ENCODE data around the gene ZNF319. TPM values are rescaled to one million over a fixed set of nuclear protein-coding genes. Genes with fewer than 3 reads are reported as not detected.

The ZNF319 gene
- total RNA-seq, 1 donor from 2014 or later = 11.5 TPM

DNA sequence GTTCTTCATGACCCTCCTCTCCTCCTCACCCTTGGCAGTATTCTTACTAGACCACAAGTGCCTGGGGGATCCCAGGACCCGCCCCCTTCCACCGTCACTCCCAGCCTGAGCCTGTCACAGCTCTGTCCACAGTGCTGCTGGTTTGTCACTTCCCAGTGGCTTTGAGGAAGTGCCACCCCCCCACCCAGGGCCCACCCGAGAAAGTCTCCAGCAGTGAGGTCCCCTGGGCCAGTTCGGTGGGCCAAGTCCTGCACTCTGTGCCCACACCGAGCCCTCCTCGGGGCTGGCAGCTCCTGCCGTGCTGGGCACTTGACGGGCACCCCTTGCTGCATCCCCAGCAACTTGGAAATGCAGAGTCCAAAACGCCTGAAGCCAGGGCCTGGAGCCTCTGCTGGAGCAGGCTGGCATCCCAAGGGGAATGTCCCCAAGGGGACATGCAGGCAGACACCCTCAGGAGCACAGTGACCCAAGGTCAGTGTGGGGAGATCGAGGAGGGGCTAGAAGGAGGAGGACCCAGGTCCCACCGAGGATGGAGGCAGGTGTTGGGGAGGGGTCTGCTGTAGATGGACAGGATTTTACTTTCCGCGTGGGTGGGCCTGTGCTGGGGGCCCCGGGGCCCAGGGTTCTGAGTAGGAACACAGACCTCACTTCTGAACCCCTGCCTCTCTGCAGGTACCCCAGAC, 40.6 kb upstream of the ZNF319 start:
- no peaks in the 10 kb centered on the region for H3K27me3 ChIP-seq (ENCODE audit: insufficient read depth, low read length)
- DNase-seq (ENCODE audit: low read depth) = no peak
- H3K36me3 Mint-ChIP-seq (ENCODE audit: low read depth, unreplicated experiment) = peaks cover 9% of the 10 kb centered on the region
- no peaks in the 10 kb centered on the region for H3K79me2 ChIP-seq (ENCODE audit: insufficient read depth, low read length)
- H3K9me3 Mint-ChIP-seq (ENCODE audit: unreplicated experiment) = no peaks in the 10 kb centered on the region
- H3K27me3 Mint-ChIP-seq (ENCODE audit: low read depth, unreplicated experiment) = peaks cover 2% of the 10 kb centered on the region
- H3K4me3 Mint-ChIP-seq (ENCODE audit: unreplicated experiment) = no peak overlapping the region
- no peaks in the 10 kb centered on the region for H3K4me1 Mint-ChIP-seq (ENCODE audit: low read depth, unreplicated experiment)
- no peak overlapping the region for H3K9ac ChIP-seq (ENCODE audit: low read length)
- TF ChIP-seq EZH2 (IDR thresholded peaks at IDR 0.05; ENCODE audit: insufficient read depth, low read length) = no peak
- TF ChIP-seq, protein P1, sequence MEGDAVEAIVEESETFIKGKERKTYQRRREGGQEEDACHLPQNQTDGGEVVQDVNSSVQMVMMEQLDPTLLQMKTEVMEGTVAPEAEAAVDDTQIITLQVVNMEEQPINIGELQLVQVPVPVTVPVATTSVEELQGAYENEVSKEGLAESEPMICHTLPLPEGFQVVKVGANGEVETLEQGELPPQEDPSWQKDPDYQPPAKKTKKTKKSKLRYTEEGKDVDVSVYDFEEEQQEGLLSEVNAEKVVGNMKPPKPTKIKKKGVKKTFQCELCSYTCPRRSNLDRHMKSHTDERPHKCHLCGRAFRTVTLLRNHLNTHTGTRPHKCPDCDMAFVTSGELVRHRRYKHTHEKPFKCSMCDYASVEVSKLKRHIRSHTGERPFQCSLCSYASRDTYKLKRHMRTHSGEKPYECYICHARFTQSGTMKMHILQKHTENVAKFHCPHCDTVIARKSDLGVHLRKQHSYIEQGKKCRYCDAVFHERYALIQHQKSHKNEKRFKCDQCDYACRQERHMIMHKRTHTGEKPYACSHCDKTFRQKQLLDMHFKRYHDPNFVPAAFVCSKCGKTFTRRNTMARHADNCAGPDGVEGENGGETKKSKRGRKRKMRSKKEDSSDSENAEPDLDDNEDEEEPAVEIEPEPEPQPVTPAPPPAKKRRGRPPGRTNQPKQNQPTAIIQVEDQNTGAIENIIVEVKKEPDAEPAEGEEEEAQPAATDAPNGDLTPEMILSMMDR (IDR thresholded peaks at IDR 0.05; ENCODE audit: insufficient read depth, low read depth, low read length) = no peak
- no peaks in the 10 kb centered on the region for H4K20me1 ChIP-seq (ENCODE audit: insufficient read depth, low read length)
- no peaks in the 10 kb centered on the region for H3K36me3 ChIP-seq (ENCODE audit: insufficient read depth, low read length)
- no peak overlapping the region for H3K4me2 ChIP-seq (ENCODE audit: low read length)
- H3K4me1 ChIP-seq (ENCODE audit: insufficient read depth, low read length) = no peaks in the 10 kb centered on the region
- no peaks in the 10 kb centered on the region for H3K9me3 ChIP-seq (ENCODE audit: insufficient read depth, low read depth, low read length)
- no peak overlapping the region for H3K27ac Mint-ChIP-seq (ENCODE audit: unreplicated experiment)
- no peak for FAIRE-seq
- no peak overlapping the region for H2AFZ ChIP-seq (ENCODE audit: low read depth, low read length)
- no peak overlapping the region for H3K27ac ChIP-seq (ENCODE audit: low read depth, low read length)
- H3K4me3 ChIP-seq (ENCODE audit: insufficient read depth, low read depth, low read length) = no peak overlapping the region

GRCh38 chr16:58040496-58040846, 40.0 kb upstream of the ZNF319 start:
- Histone ChIP-seq H4K20me1 (ENCODE audit: insufficient read depth, low read length) (no peaks in the 10 kb centered on the region), H3K9me3 (ENCODE audit: insufficient read depth, low read depth, low read length) (no peaks in the 10 kb centered on the region), H3K79me2 (ENCODE audit: insufficient read depth, low read length) (no peaks in the 10 kb centered on the region), H3K36me3 (ENCODE audit: insufficient read depth, low read length) (no peaks in the 10 kb centered on the region), H3K27me3 (ENCODE audit: insufficient read depth, low read length) (no peaks in the 10 kb centered on the region), H3K4me2 (ENCODE audit: low read length) (no peak overlapping the region), H3K4me3 (ENCODE audit: insufficient read depth, low read depth, low read length) (no peak overlapping the region), H3K9ac (ENCODE audit: low read length) (no peak overlapping the region), H3K27ac (ENCODE audit: low read depth, low read length) (no peak overlapping the region), H3K4me1 (ENCODE audit: insufficient read depth, low read length) (no peaks in the 10 kb centered on the region), H2AFZ (ENCODE audit: low read depth, low read length) (no peak overlapping the region)
- no peak overlapping the region for H3K4me3 Mint-ChIP-seq (ENCODE audit: unreplicated experiment)
- no peak for TF ChIP-seq EZH2 (IDR thresholded peaks at IDR 0.05; ENCODE audit: insufficient read depth, low read length)
- TF ChIP-seq, protein P1 (IDR thresholded peaks at IDR 0.05; ENCODE audit: insufficient read depth, low read depth, low read length) = no peak
- FAIRE-seq = no peak
- no peaks in the 10 kb centered on the region for H3K4me1 Mint-ChIP-seq (ENCODE audit: low read depth, unreplicated experiment)
- peaks cover 9% of the 10 kb centered on the region for H3K36me3 Mint-ChIP-seq (ENCODE audit: low read depth, unreplicated experiment)
- peaks cover 2% of the 10 kb centered on the region for H3K27me3 Mint-ChIP-seq (ENCODE audit: low read depth, unreplicated experiment)
- no peak overlapping the region for H3K27ac Mint-ChIP-seq (ENCODE audit: unreplicated experiment)
- no peaks in the 10 kb centered on the region for H3K9me3 Mint-ChIP-seq (ENCODE audit: unreplicated experiment)
- no peak for DNase-seq (ENCODE audit: low read depth)

DNA sequence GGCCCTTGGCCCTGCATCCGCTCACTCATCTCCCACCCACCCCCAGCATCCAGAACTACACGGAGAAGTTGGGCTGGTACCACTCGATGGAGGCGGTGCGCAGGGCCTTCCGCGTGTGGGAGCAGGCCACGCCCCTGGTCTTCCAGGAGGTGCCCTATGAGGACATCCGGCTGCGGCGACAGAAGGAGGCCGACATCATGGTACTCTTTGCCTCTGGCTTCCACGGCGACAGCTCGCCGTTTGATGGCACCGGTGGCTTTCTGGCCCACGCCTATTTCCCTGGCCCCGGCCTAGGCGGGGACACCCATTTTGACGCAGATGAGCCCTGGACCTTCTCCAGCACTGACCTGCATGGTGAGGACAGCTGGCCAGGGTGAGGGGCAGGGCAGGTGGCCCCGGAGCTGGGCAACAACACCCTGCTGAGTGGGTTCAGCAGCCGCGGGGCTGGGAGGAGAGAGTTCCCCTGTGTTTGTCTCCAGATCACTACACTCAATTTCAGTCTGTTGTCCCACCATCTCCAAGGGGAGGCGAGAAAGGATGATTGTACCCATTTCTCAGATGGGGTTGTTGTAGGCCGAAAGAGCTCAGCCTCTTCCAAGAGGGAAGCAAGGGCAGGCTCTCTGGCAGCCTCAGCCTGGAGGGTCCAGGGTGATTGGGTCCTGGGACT, 39.5 kb upstream of the ZNF319 start:
- Histone ChIP-seq H3K27me3 (ENCODE audit: insufficient read depth, low read length) (no peaks in the 10 kb centered on the region), H3K4me2 (ENCODE audit: low read length) (no peak overlapping the region), H3K9me3 (ENCODE audit: insufficient read depth, low read depth, low read length) (no peaks in the 10 kb centered on the region), H3K79me2 (ENCODE audit: insufficient read depth, low read length) (no peaks in the 10 kb centered on the region), H3K27ac (ENCODE audit: low read depth, low read length) (no peak overlapping the region), H3K4me1 (ENCODE audit: insufficient read depth, low read length) (no peaks in the 10 kb centered on the region), H3K4me3 (ENCODE audit: insufficient read depth, low read depth, low read length) (no peak overlapping the region), H3K36me3 (ENCODE audit: insufficient read depth, low read length) (no peaks in the 10 kb centered on the region), H4K20me1 (ENCODE audit: insufficient read depth, low read length) (no peaks in the 10 kb centered on the region), H2AFZ (ENCODE audit: low read depth, low read length) (no peak overlapping the region), H3K9ac (ENCODE audit: low read length) (no peak overlapping the region)
- FAIRE-seq (no peak), DNase-seq (ENCODE audit: low read depth) (no peak)
- Mint-ChIP-seq H3K9me3 (ENCODE audit: unreplicated experiment) (no peaks in the 10 kb centered on the region), H3K4me3 (ENCODE audit: unreplicated experiment) (no peak overlapping the region), H3K27ac (ENCODE audit: unreplicated experiment) (no peak overlapping the region), H3K4me1 (ENCODE audit: low read depth, unreplicated experiment) (no peaks in the 10 kb centered on the region), H3K36me3 (ENCODE audit: low read depth, unreplicated experiment) (peaks cover 9% of the 10 kb centered on the region), H3K27me3 (ENCODE audit: low read depth, unreplicated experiment) (peaks cover 2% of the 10 kb centered on the region)
- TF ChIP-seq, protein P1 (IDR thresholded peaks at IDR 0.05; ENCODE audit: insufficient read depth, low read depth, low read length) = no peak
- TF ChIP-seq EZH2 (IDR thresholded peaks at IDR 0.05; ENCODE audit: insufficient read depth, low read length) = no peak

Measured in astrocyte (in vitro differentiated cells and primary cell).